Activated CD4-positive, alpha-beta memory T cell treated with anti-CD3 and anti-CD28 coated beads, Interleukin-2, amount 10 ng/mL, durations not matched to agents 7 days and 5 days (primary cell): ENCODE data around the gene CAMTA1. TPM values are rescaled to one million over a fixed set of nuclear protein-coding genes. Genes with fewer than 3 reads are reported as not detected.
A peak's percentile ranks its signal among the peaks of the same experiment; 100 is the strongest.

Source experiments
- CTCF ChIA-PET: fragments of 350-600 bp; sonication (Branson Sonifier 250); formaldehyde crosslinking; loops from one replicate; lab custom pipeline; 2021; ENCODE audit warnings: antibody characterized with exemption, inconsistent platforms; lab: Charles Lee
- POLR2A ChIA-PET: fragments of 350-600 bp; sonication (Branson Sonifier 250); formaldehyde crosslinking; loops from one replicate; lab custom pipeline; 2021; ENCODE audit warnings: antibody characterized with exemption; lab: Charles Lee
- DNase-seq: peaks from one replicate; pipeline ENCODE4 v3.0.0-alpha.2; 2020
- H3K27ac Mint-ChIP-seq: one replicate; pipeline ENCODE4 v1.8.0; 2021; ENCODE audit warnings: mild to moderate bottlenecking, mixed read lengths
- H3K27me3 Mint-ChIP-seq: one replicate; pipeline ENCODE4 v1.8.0; 2021; ENCODE audit warnings: mixed read lengths
- H3K36me3 Mint-ChIP-seq: one replicate; pipeline ENCODE4 v1.8.0; 2021; ENCODE audit warnings: low read depth, mixed read lengths
- H3K4me1 Mint-ChIP-seq: one replicate; pipeline ENCODE4 v1.8.0; 2021; ENCODE audit warnings: mixed read lengths
- H3K4me3 Mint-ChIP-seq: one replicate; pipeline ENCODE4 v1.8.0; 2021; ENCODE audit warnings: mild to moderate bottlenecking, mixed read lengths
- H3K9me3 Mint-ChIP-seq: one replicate; pipeline ENCODE4 v1.8.0; 2021; ENCODE audit warnings: mixed read lengths
- total RNA-seq, 2 experiments: library from RNA; stranded (reverse); gene quantifications; one replicate each; pipeline ENCODE4 v1.2.3, GENCODE V29; 2021

The CAMTA1 gene
- total RNA-seq, 2 experiments from 2014 or later, result 43.0 to 47.3 TPM

DNA sequence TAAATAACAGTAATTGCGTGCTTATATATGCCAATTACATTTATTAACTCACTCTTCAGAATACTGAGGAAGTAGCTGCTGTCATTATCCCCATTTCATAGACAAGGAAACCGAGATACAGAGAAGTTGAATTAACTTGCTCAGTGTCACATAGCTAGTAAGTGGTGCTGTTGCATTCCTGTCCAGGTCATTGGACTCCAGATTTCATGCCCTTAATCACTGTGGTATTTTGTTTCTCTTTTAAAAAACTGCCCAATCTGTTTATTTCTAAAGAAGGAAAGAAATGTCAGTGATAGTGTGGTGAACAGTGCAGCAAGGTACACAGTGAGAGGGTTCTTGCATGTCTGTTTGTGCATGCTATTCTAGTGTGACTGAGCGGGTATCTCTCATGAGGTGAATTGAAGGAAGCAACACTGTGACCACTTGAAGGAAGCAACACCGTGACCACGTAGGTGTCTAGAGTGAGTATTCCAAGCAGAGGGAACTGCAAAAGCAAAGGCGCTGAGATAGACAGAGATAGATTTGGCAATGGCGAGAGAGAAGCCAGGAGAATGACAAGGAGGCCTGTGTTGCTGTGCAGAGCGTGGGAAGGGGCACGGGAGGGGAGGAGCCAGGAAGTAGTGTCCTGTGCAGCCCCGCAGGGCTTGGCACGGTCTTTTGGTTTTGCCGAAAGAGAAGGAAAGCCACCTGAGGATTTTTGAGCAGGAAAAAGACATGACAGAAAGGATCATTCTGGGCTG is 95.9 kb downstream of the CAMTA1 start:
- no peak overlapping the region for H3K27ac Mint-ChIP-seq
- peaks cover 10% of the 10 kb centered on the region for H3K4me1 Mint-ChIP-seq
- ChIA-PET CTCF (interaction anchor here (0.7 to 2.7 kb wide), 4 partner anchors 9 to 376 kb away, joined by 3 to 13 read pairs (median 3); no protein-coding TSS in a partner anchor), POLR2A (no interaction called here)
- H3K9me3 Mint-ChIP-seq, result no peaks in the 10 kb centered on the region
- no peaks in the 10 kb centered on the region for H3K36me3 Mint-ChIP-seq
- DNase-seq, result no peak
- no peaks in the 10 kb centered on the region for H3K27me3 Mint-ChIP-seq
- H3K4me3 Mint-ChIP-seq, result no peak overlapping the region

DNA sequence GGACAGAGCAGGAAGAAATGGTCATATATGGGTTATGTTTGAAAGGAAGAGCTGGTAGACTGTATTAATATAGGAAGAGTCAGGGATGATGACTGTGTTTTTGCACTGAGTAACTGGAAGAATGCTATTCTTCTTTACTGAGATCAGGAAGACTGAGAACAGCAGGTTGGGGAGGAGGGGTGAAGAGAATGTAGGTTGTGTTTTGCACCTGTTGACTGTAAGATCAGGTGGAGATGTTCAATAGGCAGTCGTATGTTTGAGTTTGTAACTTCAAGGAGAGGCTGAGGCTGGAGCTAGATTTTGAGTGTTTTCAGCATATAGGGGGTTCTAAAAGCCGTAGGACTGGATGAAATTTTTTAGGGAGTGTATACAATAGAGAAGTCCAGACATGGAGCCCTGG is 97.2 kb downstream of the CAMTA1 start:
- no peak for DNase-seq
- H3K27ac Mint-ChIP-seq, result no peak overlapping the region
- CTCF ChIA-PET, result interaction anchor here (1.5 kb wide), 1 partner anchor 11 kb away, joined by 5 read pairs; no protein-coding TSS in a partner anchor
- POLR2A ChIA-PET, result interaction anchor here (1.1 kb wide), 1 partner anchor 8 kb away, joined by 4 read pairs; no protein-coding TSS in a partner anchor
- H3K4me3 Mint-ChIP-seq, result no peak overlapping the region
- H3K36me3 Mint-ChIP-seq, result no peaks in the 10 kb centered on the region
- H3K27me3 Mint-ChIP-seq, result no peaks in the 10 kb centered on the region
- H3K4me1 Mint-ChIP-seq, result peaks cover 10% of the 10 kb centered on the region
- no peaks in the 10 kb centered on the region for H3K9me3 Mint-ChIP-seq

DNA sequence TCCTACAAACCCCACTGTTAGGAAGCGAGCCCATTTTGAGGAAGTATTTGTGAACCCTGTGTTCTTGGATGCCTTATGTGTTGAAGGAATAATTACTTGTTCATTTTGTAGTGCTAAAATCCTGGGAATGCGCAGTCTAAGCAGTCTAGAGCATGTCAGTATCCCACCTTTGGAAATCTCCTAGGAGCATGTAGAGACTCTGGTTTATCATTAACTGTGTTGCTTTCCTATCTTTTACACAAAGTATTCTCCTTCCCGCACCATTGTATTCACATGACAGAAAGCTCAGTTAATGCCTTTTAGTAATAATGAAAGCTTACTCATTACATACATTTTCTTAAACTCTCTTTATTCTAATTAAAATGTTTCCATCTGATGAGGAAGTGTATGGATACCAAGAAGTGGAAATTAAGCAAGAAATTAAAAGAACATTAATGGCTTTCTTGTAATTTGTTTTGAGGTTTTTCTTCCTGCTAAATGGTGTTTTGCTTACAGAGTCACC is 99.4 kb downstream of the CAMTA1 start:
- Mint-ChIP-seq H3K9me3 (no peaks in the 10 kb centered on the region), H3K27ac (no peak overlapping the region), H3K4me1 (peaks cover 10% of the 10 kb centered on the region), H3K27me3 (no peaks in the 10 kb centered on the region), H3K4me3 (no peak overlapping the region), H3K36me3 (no peaks in the 10 kb centered on the region)
- ChIA-PET POLR2A (interaction anchor here (0.9 kb wide), 1 partner anchor 11 kb away, joined by 3 read pairs; no protein-coding TSS in a partner anchor), CTCF (interaction anchor here (0.6 to 1.9 kb wide), 2 partner anchors 12 to 87 kb away, joined by 3 to 4 read pairs; no protein-coding TSS in a partner anchor)
- no peak for DNase-seq

DNA sequence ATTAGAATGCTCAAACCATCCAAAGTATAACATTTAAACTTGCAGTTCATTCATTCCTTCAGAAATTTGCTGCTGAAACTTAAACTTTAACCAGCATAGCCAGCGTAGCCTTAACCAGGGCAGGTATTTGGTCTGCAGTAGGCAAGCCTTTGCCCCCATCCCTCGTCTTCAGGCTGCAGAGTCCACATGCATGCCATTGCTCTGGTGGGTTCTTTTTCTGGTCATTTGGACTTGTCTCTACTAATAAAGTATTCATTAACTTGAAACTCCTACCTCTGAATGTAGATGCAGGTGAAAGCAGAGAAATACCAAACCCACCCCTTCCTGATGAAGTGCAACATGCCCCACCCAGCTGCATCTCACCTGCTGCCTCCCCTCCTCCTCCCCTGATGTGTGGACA is 100.2 kb downstream of the CAMTA1 start:
- Mint-ChIP-seq H3K36me3 (no peaks in the 10 kb centered on the region), H3K4me1 (peaks cover 10% of the 10 kb centered on the region), H3K9me3 (no peaks in the 10 kb centered on the region), H3K4me3 (no peak overlapping the region), H3K27me3 (no peaks in the 10 kb centered on the region), H3K27ac (no peak overlapping the region)
- no peak for DNase-seq
- ChIA-PET POLR2A (interaction anchor here (0.9 kb wide), 1 partner anchor 12 kb away, joined by 3 read pairs; no protein-coding TSS in a partner anchor), CTCF (interaction anchor here (0.6 kb wide), 1 partner anchor 88 kb away, joined by 3 read pairs; no protein-coding TSS in a partner anchor)

DNA sequence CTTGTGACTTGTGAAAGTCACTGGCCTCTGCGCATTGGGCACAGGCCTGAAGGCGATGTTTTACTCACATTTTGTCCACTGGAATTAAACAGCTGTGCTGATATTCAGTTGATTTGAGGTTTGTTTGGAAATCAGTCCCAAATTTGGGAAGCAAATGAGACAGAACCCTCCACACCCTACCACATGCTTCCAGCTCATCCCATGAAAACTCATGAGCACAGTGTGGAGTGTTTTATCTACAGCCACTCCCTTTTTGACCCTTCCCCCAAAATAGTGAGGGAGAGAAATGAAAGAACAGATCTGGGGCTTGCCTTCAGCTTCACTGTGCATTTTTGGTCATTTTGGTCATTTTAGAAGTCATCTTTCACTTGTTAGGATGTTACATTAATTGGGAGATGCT is 101.3 kb downstream of the CAMTA1 start:
- ChIA-PET POLR2A (no interaction called here), CTCF (no interaction called here)
- Mint-ChIP-seq H3K36me3 (no peaks in the 10 kb centered on the region), H3K4me1 (peaks cover 8% of the 10 kb centered on the region), H3K4me3 (no peak overlapping the region), H3K9me3 (no peaks in the 10 kb centered on the region), H3K27me3 (no peaks in the 10 kb centered on the region), H3K27ac (no peak overlapping the region)
- no peak for DNase-seq

DNA sequence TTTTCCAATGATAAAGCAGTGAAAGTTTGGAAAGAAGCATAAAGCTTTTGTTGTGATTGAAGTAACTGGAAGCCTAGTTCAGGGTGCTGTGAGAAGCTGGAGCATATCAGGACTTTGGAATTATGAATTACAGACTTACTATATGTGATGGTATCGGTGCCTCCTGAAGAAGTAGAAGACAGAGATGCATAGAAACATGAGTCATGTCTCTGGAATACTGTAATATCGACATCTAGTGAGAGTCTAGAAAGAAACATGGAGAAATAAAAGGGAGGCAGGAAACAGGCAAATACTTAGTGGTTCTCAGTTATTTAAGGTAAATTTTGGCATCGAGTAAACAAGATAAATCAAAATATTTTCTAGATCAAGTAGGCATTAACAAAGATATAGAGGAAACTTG is 103.0 kb downstream of the CAMTA1 start:
- no peaks in the 10 kb centered on the region for H3K9me3 Mint-ChIP-seq
- H3K4me1 Mint-ChIP-seq, result peaks cover 8% of the 10 kb centered on the region
- H3K27ac Mint-ChIP-seq, result no peak overlapping the region
- ChIA-PET CTCF (interaction anchor here (3.0 to 3.4 kb wide), 2 partner anchors 93 to 169 kb away, joined by 9 to 16 read pairs; no protein-coding TSS in a partner anchor), POLR2A (interaction anchor here (0.9 kb wide), 1 partner anchor 104 kb away, joined by 3 read pairs; no protein-coding TSS in a partner anchor)
- no peak for DNase-seq
- no peaks in the 10 kb centered on the region for H3K27me3 Mint-ChIP-seq
- H3K4me3 Mint-ChIP-seq, result no peak overlapping the region
- no peaks in the 10 kb centered on the region for H3K36me3 Mint-ChIP-seq

DNA sequence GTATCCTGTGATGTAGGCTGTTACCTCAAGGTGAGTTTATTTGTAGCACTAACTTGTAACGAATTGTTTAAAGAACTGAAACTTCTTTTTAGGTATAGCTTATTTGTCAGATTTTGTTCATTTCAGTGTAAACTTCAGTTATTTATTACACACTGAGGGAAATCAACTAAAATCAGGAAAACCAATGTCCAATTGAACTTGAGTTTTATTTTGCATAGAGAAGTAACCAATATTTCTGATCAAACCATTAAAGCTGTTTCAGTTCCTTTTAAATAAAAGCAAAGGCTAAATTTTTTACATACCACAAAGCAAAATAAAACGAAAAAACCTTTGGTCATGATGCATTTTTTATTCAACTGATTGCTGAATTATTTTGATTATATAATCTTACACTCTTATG is 103.6 kb downstream of the CAMTA1 start:
- POLR2A ChIA-PET, result no interaction called here
- H3K9me3 Mint-ChIP-seq, result no peaks in the 10 kb centered on the region

DNA sequence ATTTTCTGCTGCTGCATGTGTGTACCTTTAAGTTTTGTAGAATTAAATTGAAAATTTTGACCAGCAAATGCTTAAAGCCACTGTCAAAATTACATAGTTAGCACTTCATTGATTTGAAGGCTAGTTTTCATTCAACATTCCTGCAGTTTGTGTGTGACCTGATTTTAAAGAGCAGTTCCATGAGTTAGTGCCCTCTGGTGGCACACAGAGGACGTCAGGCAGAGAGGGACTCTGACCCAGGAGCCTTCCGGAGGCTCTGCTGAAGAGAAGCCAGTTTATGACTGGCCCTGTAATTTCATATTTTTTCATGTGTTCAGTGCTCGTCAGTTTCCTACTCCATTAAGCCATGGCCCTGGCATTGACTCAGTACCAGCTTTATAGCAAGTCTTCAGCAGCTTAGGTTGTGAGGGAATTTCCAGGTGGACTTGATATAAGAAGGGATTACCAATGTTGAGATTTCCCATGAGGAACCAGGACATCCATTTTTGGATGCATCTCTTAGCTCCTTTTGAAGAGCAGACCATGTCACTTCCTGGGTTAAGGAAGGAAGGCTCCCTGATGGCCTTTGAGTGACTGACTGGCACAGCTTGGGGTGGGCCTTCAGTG is 104.7 kb downstream of the CAMTA1 start:
- Mint-ChIP-seq H3K4me3 (no peak overlapping the region), H3K27ac (no peak overlapping the region)

More for the DNA sequence above, 103.6 kb downstream of the CAMTA1 start:
- Mint-ChIP-seq H3K36me3 (no peaks in the 10 kb centered on the region), H3K27me3 (no peaks in the 10 kb centered on the region), H3K27ac (no peak overlapping the region), H3K4me3 (no peak overlapping the region), H3K4me1 (peaks cover 8% of the 10 kb centered on the region)
- no peak for DNase-seq
- CTCF ChIA-PET, result interaction anchor here (2.3 to 3.4 kb wide), 4 partner anchors 9 to 170 kb away, joined by 9 to 16 read pairs (median 11); no protein-coding TSS in a partner anchor

DNA sequence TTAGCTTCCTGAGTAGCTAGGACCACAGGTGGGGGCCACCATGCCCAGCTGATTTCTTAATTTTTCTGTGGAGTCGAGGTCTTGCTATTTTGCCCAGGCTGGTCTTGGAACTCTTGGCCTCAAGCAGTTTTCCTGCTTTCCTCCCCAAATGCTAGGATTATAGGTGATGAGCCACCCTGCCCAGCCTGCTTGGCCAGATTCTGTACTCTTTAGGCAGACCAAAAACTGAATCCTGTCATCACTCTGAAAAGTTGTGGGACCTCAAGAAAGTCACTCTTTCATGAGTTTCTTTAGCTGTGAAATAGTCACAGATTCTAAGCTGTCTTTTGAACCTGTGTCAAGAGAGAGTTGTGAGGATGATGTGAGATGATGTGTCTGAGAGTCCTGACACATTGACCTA is 105.4 kb downstream of the CAMTA1 start:
- Mint-ChIP-seq H3K4me1 (peaks cover under 1% of the 10 kb centered on the region), H3K4me3 (no peak overlapping the region), H3K36me3 (no peaks in the 10 kb centered on the region), H3K27ac (no peak overlapping the region), H3K27me3 (no peaks in the 10 kb centered on the region), H3K9me3 (no peaks in the 10 kb centered on the region)
- POLR2A ChIA-PET, result interaction anchor here (1.7 kb wide), 1 partner anchor 8 kb away, joined by 4 read pairs; no protein-coding TSS in a partner anchor
- CTCF ChIA-PET, result interaction anchor here (0.7 to 3.4 kb wide), 9 partner anchors 8 to 171 kb away, joined by 3 to 16 read pairs (median 6); no protein-coding TSS in a partner anchor
- DNase-seq, result no peak

More for the DNA sequence above, 104.7 kb downstream of the CAMTA1 start:
- Mint-ChIP-seq H3K36me3 (no peaks in the 10 kb centered on the region), H3K9me3 (no peaks in the 10 kb centered on the region), H3K4me1 (peaks cover 2% of the 10 kb centered on the region), H3K27me3 (no peaks in the 10 kb centered on the region)
- ChIA-PET POLR2A (interaction anchor here (1.7 kb wide), 1 partner anchor 7 kb away, joined by 4 read pairs; no protein-coding TSS in a partner anchor), CTCF (interaction anchor here (0.7 to 3.4 kb wide), 10 partner anchors 9 to 171 kb away, joined by 3 to 16 read pairs (median 6); partner anchors contain the start of gene CAMTA1)
- DNase-seq, result peak; percentile 43

DNA sequence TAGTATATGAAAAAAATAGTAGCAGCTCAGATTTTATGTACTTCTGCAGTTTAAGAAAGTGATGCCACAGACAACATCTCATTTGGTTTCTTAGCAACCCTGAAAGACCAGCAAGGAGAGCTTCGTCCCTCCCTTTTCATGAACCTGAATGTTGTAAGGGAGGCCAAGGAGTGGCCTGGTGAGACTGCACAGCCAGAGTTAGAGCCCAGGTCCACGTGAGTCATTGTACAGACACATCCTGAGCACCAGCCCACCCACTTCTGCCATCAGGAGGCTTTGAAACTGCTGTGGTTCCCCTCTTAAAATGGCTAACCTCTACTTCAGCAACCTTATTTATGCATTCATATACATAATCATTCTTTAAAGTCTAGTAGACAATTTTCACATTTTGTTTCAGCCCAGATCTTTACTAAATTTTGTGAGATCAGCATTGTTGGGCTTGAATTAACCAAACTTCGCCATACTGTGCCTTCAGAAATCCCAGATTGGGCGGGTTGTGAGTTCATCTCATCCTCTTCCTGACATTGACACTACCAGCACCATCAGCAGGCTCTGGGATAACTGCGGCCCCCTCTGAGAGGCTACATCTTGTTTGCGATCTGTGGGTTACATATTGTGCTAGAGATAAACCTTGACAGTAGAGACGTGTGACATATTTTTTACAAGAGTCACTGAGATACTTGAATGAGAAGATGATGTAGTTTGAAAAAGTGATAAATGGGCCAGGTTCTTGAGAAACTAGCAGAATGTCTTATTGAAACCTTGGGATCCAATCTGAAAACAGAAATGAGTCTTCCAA is 106.7 kb downstream of the CAMTA1 start:
- H3K27ac Mint-ChIP-seq, result no peak overlapping the region
- no peaks in the 10 kb centered on the region for H3K9me3 Mint-ChIP-seq

DNA sequence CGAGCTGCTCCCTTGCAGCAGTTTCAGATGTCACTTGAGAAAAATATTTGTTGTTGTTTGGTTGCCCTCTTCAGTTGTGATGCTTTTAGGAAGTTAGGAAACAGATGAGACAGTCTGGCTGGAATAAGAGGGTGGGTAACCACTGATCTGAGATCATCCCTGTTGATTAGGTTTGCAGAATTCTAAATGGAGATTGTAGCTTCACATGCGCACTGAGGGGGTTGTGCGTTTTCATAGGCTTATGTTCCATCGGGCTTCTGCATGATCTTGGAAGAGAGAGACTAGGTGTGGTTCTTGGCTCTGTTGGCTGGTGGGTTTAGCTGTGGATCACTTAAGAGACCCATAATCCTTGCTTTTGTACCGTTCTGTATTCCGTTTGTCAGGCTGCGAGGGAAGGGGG is 108.1 kb downstream of the CAMTA1 start:
- ChIA-PET CTCF (interaction anchor here (1.8 kb wide), 1 partner anchor 11 kb away, joined by 5 read pairs; no protein-coding TSS in a partner anchor), POLR2A (no interaction called here)
- DNase-seq, result no peak
- no peaks in the 10 kb centered on the region for H3K36me3 Mint-ChIP-seq
- no peaks in the 10 kb centered on the region for H3K9me3 Mint-ChIP-seq
- H3K4me3 Mint-ChIP-seq, result no peak overlapping the region
- H3K27ac Mint-ChIP-seq, result no peak overlapping the region
- no peaks in the 10 kb centered on the region for H3K27me3 Mint-ChIP-seq
- no peaks in the 10 kb centered on the region for H3K4me1 Mint-ChIP-seq

More for the DNA sequence above, 106.7 kb downstream of the CAMTA1 start:
- ChIA-PET CTCF (interaction anchor here (0.7 to 3.4 kb wide), 4 partner anchors 18 to 826 kb away, joined by 3 to 9 read pairs (median 6); no protein-coding TSS in a partner anchor), POLR2A (interaction anchor here (0.6 to 1.7 kb wide), 3 partner anchors 9 to 644 kb away, joined by 3 to 4 read pairs (median 3); partner anchors contain the start of gene CAMTA1)
- Mint-ChIP-seq H3K4me1 (no peaks in the 10 kb centered on the region), H3K36me3 (no peaks in the 10 kb centered on the region), H3K4me3 (no peak overlapping the region), H3K27me3 (no peaks in the 10 kb centered on the region)
- DNase-seq, result no peak

DNA sequence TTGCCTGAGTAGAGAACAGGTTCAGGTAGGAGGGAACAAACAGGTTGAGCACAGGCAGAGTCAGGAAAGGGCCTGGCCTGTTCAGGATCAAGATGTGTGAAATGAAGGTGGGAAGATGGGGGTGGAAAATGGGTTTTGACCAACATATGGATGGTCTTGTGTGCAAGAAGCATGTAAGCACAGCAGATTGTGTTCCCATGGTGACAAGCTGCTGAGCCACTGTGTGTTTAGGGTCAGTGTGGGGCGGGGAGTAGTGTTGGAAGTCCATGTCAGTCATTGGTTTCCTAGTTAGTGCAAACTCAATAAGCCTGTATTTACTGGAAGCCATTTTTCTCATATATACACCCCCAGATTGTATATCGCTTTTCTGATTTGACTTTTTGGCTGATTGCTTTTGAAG is 111.9 kb downstream of the CAMTA1 start:
- Mint-ChIP-seq H3K4me3 (no peak overlapping the region), H3K36me3 (no peaks in the 10 kb centered on the region), H3K27me3 (no peaks in the 10 kb centered on the region), H3K27ac (no peak overlapping the region), H3K9me3 (no peaks in the 10 kb centered on the region), H3K4me1 (no peaks in the 10 kb centered on the region)
- DNase-seq, result no peak
- ChIA-PET CTCF (no interaction called here), POLR2A (interaction anchor here (1.6 kb wide), 1 partner anchor 18 kb away, joined by 3 read pairs; no protein-coding TSS in a partner anchor)
